Measurements from ENCODE around the gene GANC.
"Not testable (repeated sequence)": the region's sequence is repeated elsewhere in the genome, so short reads cannot be mapped to it uniquely, and the experiment has no call there.

The GANC gene, protein sequence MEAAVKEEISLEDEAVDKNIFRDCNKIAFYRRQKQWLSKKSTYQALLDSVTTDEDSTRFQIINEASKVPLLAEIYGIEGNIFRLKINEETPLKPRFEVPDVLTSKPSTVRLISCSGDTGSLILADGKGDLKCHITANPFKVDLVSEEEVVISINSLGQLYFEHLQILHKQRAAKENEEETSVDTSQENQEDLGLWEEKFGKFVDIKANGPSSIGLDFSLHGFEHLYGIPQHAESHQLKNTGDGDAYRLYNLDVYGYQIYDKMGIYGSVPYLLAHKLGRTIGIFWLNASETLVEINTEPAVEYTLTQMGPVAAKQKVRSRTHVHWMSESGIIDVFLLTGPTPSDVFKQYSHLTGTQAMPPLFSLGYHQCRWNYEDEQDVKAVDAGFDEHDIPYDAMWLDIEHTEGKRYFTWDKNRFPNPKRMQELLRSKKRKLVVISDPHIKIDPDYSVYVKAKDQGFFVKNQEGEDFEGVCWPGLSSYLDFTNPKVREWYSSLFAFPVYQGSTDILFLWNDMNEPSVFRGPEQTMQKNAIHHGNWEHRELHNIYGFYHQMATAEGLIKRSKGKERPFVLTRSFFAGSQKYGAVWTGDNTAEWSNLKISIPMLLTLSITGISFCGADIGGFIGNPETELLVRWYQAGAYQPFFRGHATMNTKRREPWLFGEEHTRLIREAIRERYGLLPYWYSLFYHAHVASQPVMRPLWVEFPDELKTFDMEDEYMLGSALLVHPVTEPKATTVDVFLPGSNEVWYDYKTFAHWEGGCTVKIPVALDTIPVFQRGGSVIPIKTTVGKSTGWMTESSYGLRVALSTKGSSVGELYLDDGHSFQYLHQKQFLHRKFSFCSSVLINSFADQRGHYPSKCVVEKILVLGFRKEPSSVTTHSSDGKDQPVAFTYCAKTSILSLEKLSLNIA (N-terminal part only)

DNA sequence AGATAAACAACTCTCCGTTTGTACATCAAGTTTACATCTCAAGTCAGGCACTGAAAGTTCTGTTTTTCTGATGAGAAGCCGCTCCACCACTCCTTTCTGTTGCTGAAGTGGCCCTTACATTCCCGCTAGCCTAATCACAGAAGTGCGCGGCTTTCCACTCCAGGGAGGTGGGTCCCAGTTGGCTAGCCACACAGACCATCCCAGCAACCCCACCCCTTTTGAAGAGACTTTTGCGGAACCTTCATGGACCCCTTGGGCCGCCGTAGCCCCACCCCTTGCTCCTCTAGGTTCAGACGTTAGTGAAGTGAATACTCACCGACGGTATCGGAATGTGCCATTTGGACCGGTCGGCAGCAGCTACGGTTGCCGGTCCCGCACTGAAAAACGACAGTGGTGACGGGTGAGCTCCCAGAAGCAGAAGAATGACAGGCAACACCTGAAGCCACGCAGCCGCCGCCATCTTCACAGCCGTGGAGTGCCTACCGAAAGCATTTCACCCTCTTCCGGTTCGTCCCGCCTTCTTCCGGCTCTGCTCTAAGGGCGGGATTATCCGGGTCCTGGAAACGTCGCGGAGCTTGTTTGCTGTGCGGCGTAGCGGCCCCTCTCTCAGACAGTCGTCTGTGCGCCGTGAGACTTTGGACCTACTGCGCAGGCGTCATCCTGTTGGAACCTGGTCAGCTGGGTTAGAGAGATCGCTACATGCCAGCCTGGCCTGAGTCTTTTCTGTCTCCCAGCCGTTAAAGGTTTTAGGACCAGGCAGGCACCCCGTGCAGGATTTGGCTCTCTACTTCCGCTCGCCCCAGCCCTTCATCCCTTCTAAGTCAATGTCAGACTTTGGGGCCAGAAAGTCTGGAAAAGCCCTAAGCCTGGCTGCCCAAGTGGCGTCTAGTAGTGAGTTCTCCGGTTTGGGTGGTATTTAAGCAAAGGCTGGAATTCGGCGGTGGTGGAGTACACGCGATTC lies at the start of gene GANC, which contains the start of gene TMEM87A:
TSS of gene GANC (plus strand) at position 263 of the 961 bp plus-strand sequence. CDS start 1,281 bp downstream, outside the sequence.
TSS of gene TMEM87A (minus strand) at position 495 of the 961 bp plus-strand sequence. CDS start at position 460, 35 bp downstream.
- DNase-seq: peak; percentile 94

GRCh38 chr15:42226648-42227047 lies 46.4 kb upstream of the GANC start:
- DNase-seq: no peak

DNA sequence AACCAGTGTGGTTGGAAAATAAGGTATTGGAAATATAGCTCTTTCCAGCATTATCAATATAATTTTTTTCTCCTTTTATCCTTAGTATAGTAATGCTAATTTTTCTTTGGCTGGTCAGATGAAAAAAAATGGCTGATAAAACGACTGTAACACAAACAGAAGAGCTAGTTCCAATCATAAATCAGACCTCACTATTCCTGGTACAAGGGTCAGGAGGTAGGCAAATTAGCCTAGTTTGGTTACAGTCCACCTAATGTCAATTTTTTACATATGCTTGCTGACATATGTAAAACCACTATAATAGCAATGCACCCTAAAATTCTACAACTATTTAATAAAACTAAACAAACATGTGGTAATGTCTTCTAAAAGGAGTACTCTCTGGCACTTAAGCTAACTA lies 45.0 kb upstream of the GANC start:
- no peak for DNase-seq

DNA sequence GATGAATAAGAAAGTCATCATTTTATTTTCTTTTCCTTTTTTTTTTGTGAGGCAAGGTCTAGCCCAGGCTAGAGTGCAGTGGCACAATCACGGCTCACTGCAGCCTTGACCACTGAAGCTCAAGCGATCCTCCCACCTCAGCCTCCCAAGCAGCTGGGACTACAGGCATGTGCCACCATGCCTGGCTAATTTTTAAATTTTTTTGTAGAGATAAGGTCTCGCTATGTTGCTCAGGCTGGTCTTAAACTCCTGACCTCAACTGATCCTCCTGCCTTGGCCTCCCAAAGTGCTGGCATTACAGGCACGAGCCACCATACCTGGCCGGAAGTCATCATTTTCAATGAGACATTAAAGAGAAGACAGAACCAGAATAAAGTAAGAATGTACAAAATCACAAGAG lies 44.0 kb upstream of the GANC start:
- not testable (repeated sequence) for DNase-seq

DNA sequence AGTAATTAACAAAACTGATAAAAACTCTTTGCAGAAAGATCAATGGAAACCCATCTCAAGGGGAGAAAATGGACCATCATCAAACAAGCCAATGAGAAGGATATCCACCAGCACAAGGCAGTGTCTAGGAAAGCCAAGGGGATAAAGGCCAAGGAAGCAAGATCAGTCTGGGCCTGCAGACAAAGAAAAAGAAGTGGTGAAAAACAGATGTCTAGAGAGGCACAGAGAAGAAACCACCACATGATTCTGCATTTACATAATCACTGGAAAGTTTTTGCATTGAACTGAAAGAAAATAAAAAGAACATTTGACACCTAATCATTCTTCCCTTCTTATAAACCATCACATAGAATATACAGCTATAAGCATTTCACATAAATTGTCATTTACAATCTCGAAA lies 41.9 kb upstream of the GANC start:
- DNase-seq: no peak

- no peak for DNase-seq
Observed at GRCh38 chr15:42232606-42233005, 40.4 kb upstream of the GANC start.

DNA sequence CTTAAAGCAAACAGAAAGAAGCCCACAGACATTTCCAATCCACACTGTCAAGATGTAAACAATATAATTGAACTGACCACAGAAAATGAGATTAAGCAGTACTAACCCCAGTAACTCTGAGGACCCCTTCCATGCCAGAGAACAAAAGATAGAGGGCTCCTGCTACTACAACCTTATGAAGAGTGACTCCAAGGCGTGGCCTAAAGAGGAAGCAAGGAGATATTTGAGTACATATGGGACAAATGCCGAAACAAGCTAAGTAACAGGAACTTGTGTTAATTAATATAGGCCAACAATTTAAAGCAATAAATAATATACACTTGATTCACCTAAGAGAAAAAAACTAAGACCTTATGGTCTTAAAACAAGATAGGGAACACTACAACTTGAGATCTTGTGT lies 39.9 kb upstream of the GANC start:
- DNase-seq: no peak

DNA sequence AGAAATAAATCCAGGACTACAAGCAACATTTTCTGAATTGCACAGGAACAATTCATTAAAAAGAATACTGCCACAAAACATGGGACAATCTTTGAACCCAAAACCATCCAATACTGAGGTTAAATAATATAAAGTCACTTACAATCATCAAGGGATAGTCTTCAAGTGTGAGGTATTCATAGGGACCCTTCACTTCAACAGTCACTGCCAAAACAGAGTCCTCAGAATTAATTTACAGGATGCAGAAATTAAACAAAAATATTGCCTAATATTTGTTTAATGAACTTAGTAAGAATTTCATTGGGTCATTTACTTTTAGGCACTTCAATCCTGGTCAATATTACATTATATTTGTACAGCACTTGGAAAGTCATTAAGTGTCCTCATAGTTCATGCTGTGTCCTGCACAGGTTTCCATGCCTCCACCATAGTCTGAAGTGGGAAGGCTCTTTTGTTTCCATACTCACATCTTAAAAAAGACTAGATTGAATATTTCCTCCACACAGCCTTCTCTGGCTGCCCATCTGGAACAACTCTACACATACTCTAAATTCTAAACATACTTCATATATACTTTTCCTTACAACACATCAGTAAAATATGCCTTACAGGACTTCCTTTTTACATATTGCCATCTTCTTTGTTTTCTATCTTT lies 33.3 kb upstream of the GANC start:
- DNase-seq: no peak

GRCh38 chr15:42240823-42241222 lies 32.2 kb upstream of the GANC start:
- DNase-seq: no peak

DNA sequence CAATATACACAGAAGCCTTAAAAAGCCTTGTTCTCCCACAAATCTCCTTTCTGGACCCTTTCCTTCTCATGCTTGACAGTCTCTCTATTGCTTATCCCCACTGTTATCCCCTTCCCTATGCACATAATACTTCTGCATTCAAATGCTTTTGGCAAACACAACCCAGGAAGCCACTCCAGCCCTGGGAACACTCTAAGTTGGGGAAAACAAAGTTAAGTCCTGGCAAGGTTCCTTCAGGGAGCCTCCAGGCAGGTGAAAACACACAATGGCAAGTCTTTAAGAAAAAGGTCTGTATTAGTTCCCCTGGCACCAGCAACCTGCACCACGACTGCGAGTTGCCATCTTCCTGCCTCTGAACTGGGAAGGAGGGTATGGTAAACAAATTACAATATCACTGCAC lies 19.7 kb upstream of the GANC start:
- DNase-seq: no peak

- no peak for DNase-seq
Observed at GRCh38 chr15:42264795-42265194, 8.2 kb upstream of the GANC start.

GRCh38 chr15:42267286-42267685 lies 5.7 kb upstream of the GANC start:
- no peak for DNase-seq

GRCh38 chr15:42270551-42270950 lies 2.5 kb upstream of the GANC start:
- DNase-seq: no peak

GRCh38 chr15:42270996-42271395 lies 2.0 kb upstream of the GANC start:
- DNase-seq: no peak

- DNase-seq: peak; percentile 5
Observed at GRCh38 chr15:42273900-42274701, 1.1 kb downstream of the GANC start.

DNA sequence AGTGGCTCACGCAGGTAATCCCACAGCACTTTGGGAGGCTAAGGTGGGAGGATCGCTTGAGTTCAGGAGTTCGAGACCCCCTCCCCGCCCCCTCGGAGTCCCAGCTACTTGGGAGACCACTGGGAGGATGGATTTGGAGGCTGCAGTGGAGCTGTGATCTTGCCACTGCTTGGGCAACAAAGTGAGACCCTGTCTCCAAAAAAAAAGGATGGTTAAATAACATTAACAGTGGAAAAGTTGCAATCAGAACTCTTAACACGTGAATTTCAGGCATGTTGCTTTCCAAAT lies 1.6 kb downstream of the GANC start:
- DNase-seq: no peak

- no peak for DNase-seq
Observed at GRCh38 chr15:42275780-42276391, 2.9 kb downstream of the GANC start.

DNA sequence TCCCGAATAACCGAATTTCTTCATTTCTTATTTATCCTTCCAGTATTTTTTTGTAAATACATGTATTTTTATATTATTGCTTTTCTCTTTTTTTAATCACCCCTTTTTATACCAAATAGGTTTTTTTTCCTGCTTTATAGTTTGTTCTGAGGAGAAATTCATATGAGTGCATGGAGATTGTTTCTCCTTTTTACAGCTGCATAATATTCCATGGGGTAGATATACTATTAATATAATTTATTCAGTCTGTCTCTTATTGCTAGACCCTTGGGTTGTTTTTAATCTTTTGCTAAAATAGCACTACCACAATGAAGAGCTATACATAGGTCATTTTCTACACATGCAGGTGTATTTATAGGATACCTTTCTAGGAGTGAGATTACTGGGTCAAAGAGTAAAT lies 3.8 kb downstream of the GANC start:
- DNase-seq: no peak

DNA sequence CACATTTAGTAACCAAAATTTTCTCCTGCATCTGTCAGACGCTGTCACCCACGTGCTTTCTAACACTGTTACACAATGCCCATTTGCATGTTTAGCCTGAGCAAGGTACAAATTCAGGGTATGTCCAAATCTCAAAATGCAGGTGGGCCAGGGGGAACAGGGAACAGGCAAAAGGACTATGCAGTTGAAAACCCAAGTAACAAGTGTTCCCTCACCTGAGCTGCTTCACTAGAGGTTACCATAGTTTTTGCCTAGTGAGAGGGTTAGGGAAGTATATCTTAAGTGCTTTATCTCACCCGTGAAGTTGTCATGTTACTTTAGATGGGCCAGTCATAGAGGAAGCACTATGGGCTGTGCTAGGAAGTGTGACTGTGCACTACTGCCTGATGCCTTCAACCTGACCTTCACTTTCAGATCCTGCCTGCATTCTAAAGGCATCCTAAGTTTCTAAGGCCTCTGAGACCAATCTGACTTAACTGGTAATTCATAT lies 6.3 kb downstream of the GANC start:
- DNase-seq: no peak

GRCh38 chr15:42282344-42282743 lies 9.3 kb downstream of the GANC start:
- no peak for DNase-seq

- DNase-seq: no peak
Observed at GRCh38 chr15:42282926-42283325, 9.9 kb downstream of the GANC start.

Data from NCI-H1092 (cell line).